K562 (cell line): Measurements from ENCODE around the gene HERC3. TPM values are rescaled to one million over a fixed set of nuclear protein-coding genes. Genes with fewer than 3 reads are reported as not detected.

Experiments used
- ATAC-seq: fragments of 200-7000 bp; cut with Tn5 transposase; 3 replicates; pipeline ENCODE4 v1.9.1; 2020; ENCODE audit warnings: moderate library complexity
- BruUV-seq: library from RNA; stranded (reverse); fragments of 400-500 nt; replicated peaks from 2 replicates; lab custom pipeline; 2021; lab: Mats Ljungman, UMichigan
- CTCF ChIA-PET: fragments of 300-600 bp; formaldehyde crosslinking; extraction: SDS; loops from one replicate; lab custom pipeline; 2021; ENCODE audit warnings: low intra/inter-chr PET ratio; lab: Yijun Ruan, JAX
- POLR2A ChIA-PET: fragments of 300-600, 350-650 bp; sonication (Branson Sonifier 250); formaldehyde crosslinking; extraction: SDS; loops from one replicate; lab custom pipeline; 2021; ENCODE audit warnings: antibody characterized with exemption, inconsistent platforms; lab: Yijun Ruan, JAX
- DNase-seq, 4 experiments: peaks; one replicate each; pipeline versions ENCODE4 v3.0.0 to v3.0.0-alpha.2; 2011 to 2018; ENCODE audit warnings: low spot score in 3 of 4, mixed read lengths in 3 of 4; ENCODE audit errors: extremely low read depth in 1 of 4
- FAIRE-seq: peaks from 2 replicates; lab custom pipeline; 2011; peaks lifted over from hg19 to GRCh38; lab: Jason Lieb, UNC
- H2AFZ ChIP-seq: 2 replicates; pipeline ENCODE4 v1.6.0; 2011; ENCODE audit warnings: low read depth, low read length, control low read depth, inconsistent platforms
- H3K27ac ChIP-seq: fragments of 200-600 bp; 3 replicates; pipeline ENCODE4 v1.8.0; 2011; ENCODE audit warnings: low read depth, mild to moderate bottlenecking, control low read depth, inconsistent platforms, low read length, moderate library complexity, mixed read lengths; ENCODE audit errors: extremely low read depth
- H3K27me3 ChIP-seq, 2 experiments: fragments of 300-600 bp in 1 of 2; 2 replicates in 1 of 2; 3 replicates in 1 of 2; pipeline versions ENCODE4 v1.6.0 to v1.8.0; 2011; ENCODE audit warnings: inconsistent platforms in 2 of 2, low read length in 2 of 2, mild to moderate bottlenecking in 1 of 2, mixed read lengths in 1 of 2, moderate library complexity in 1 of 2; ENCODE audit not compliant: control insufficient read depth in 2 of 2, insufficient read depth in 2 of 2
- H3K36me3 ChIP-seq: fragments of 300-600 bp; 3 replicates; pipeline ENCODE4 v1.8.0; 2011; ENCODE audit warnings: mild to moderate bottlenecking, low read length, inconsistent platforms; ENCODE audit not compliant: control insufficient read depth, insufficient read depth
- H3K4me1 ChIP-seq, 2 experiments: fragments of 200-600 bp in 1 of 2; replicated peaks in 1 of 2; 2 replicates in 1 of 2; 3 replicates in 1 of 2; pipeline versions ENCODE4 v1.5.1 to v1.8.0; 2011; ENCODE audit warnings: inconsistent platforms in 2 of 2, low read length in 2 of 2, mild to moderate bottlenecking in 1 of 2, mixed read lengths in 1 of 2, moderate library complexity in 1 of 2; ENCODE audit not compliant: control insufficient read depth in 2 of 2, insufficient read depth in 2 of 2
- H3K4me2 ChIP-seq: 2 replicates; pipeline ENCODE4 v1.6.1; 2011; ENCODE audit warnings: low read length, control low read depth, inconsistent platforms, mixed read lengths; ENCODE audit not compliant: insufficient read depth
- H3K4me3 ChIP-seq: fragments of 200-600 bp; sonication (generic), shearing (Covaris generic); 2 replicates; pipeline ENCODE4 v1.5.1; 2016; ENCODE audit warnings: control low read depth, inconsistent platforms
- H3K79me2 ChIP-seq: fragments of 200-600 bp; 3 replicates; pipeline ENCODE4 v1.8.0; 2011; ENCODE audit warnings: low read length, inconsistent platforms; ENCODE audit not compliant: control insufficient read depth, insufficient read depth
- H3K9ac ChIP-seq, 2 experiments: 2 replicates each; pipeline versions ENCODE4 v1.6.0 to v1.6.1; 2011; ENCODE audit warnings: low read depth in 2 of 2, low read length in 2 of 2, control low read depth in 1 of 2, inconsistent platforms in 1 of 2, mild to moderate bottlenecking in 1 of 2, mixed read lengths in 1 of 2; ENCODE audit not compliant: insufficient read depth in 1 of 2
- H3K9me1 ChIP-seq: one replicate; pipeline ENCODE4 v1.6.0; 2011; ENCODE audit warnings: inconsistent platforms, mild to moderate bottlenecking, low read length, moderate library complexity; ENCODE audit not compliant: control insufficient read depth, insufficient read depth
- H3K9me3 ChIP-seq: replicated peaks from 2 replicates; pipeline ENCODE4 v1.5.1; 2011; ENCODE audit warnings: low read depth, low read length, inconsistent platforms; ENCODE audit not compliant: control insufficient read depth, insufficient read depth
- H4K20me1 ChIP-seq: replicated peaks from 2 replicates; pipeline ENCODE4 v1.6.1; 2011; ENCODE audit warnings: low read length, inconsistent platforms, mixed read lengths; ENCODE audit not compliant: control insufficient read depth, insufficient read depth
- DACH1 ChIP-seq: fragments of 450-650 bp; IDR thresholded peaks from 2 replicates; pipeline ENCODE4 v1.6.1; 2018; ENCODE audit not compliant: partially characterized antibody
- ELF2 ChIP-seq: fragments of 250-450 bp; sonication (Bioruptor Pico); IDR thresholded peaks from 2 replicates; pipeline ENCODE4 v1.5.0; 2021; ENCODE audit warnings: mild to moderate bottlenecking
- ETS2 ChIP-seq: IDR thresholded peaks from 2 replicates; pipeline ENCODE4 v1.6.1; 2016; ENCODE audit warnings: borderline replicate concordance, missing genetic modification characterization, mild to moderate bottlenecking, moderate library complexity, missing compliant biosample characterization; ENCODE audit not compliant: poor library complexity, severe bottlenecking
- GTF3C2 ChIP-seq: IDR thresholded peaks from 3 replicates; pipeline ENCODE4 v1.6.1; 2011; ENCODE audit warnings: borderline replicate concordance, mild to moderate bottlenecking, moderate library complexity; ENCODE audit not compliant: insufficient read length; ENCODE audit errors: extremely low read depth
- PHF21A ChIP-seq: fragments of 450-650 bp; IDR thresholded peaks from 2 replicates; pipeline ENCODE4 v1.6.1; 2017; ENCODE audit warnings: low read depth, borderline replicate concordance
- RFX5 ChIP-seq: IDR thresholded peaks from 2 replicates; pipeline ENCODE4 v1.6.1; 2011; ENCODE audit warnings: low read depth, mild to moderate bottlenecking, improper control_type of control experiment, low read length
- SNIP1 ChIP-seq: fragments of 450-650 bp; IDR thresholded peaks from 2 replicates; pipeline ENCODE4 v1.7.1; 2017; ENCODE audit warnings: low read depth, mild to moderate bottlenecking
- SREBF2 ChIP-seq: sonication (generic); formaldehyde crosslinking; IDR thresholded peaks from 2 replicates; pipeline ENCODE4 v1.4.0; 2020; ENCODE audit warnings: mild to moderate bottlenecking, missing genetic modification reagents
- ZBTB9 ChIP-seq: fragments of 450-650 bp; formaldehyde crosslinking; IDR thresholded peaks from 2 replicates; pipeline ENCODE4 v1.4.0; 2020; ENCODE audit warnings: mild to moderate bottlenecking, moderate library complexity
- ZNF280B ChIP-seq: fragments of 250-450 bp; sonication (Bioruptor Pico); IDR thresholded peaks from 2 replicates; pipeline ENCODE4 v1.5.1; 2021; ENCODE audit warnings: mild to moderate bottlenecking
- ZNF436 ChIP-seq: fragments of 250-450, 450-650 bp; sonication (Bioruptor Pico); formaldehyde crosslinking; IDR thresholded peaks from 2 replicates; pipeline ENCODE4 v1.7.0; 2020; ENCODE audit warnings: mild to moderate bottlenecking
- WGBS: fragments of 100-300 bp; shearing (Covaris generic); methylation state at CpG from one replicate; pipeline ENCODE4 v1.1.6; 2016; ENCODE audit warnings: low coverage, mixed read lengths; ENCODE audit not compliant: insufficient coverage; ENCODE audit errors: missing lambda C conversion rate; 5-methylcytosine and 5-hydroxymethylcytosine counted together
- in situ Hi-C: fragments of 300-500 bp; cut with MboI; formaldehyde crosslinking; loops from 4 replicates; pipeline ENCODE4 v1.15.0; 2018; ENCODE audit warnings: inconsistent platforms, mixed read lengths
- intact Hi-C: fragments of 100-400 bp; cut with micrococcal nuclease; formaldehyde crosslinking; loops from 2 replicates; pipeline ENCODE4 v1.14.2; 2022
- polyA plus RNA-seq, 8 experiments: library from polyadenylated mRNA; depleted of rRNA in 4 of 8; stranded (reverse) in 5 of 8; unstranded in 3 of 8; fragments of >200 nt; fragmentation: Nextera tagmentation in 2 of 8; fragmentation: Illumina TruSeq in 1 of 8; extraction: Ambion mirVana in 2 of 8; extraction: Trizol in 1 of 8; gene quantifications; 2 replicates each; pipeline versions ENCODE4 v1.2.1 to v1.2.3, GENCODE V29; 2011 to 2014; ENCODE audit warnings: inconsistent platforms in 1 of 8, missing spikeins in 1 of 8
- total RNA-seq, 7 experiments: library from RNA; depleted of rRNA in 6 of 7; stranded (reverse); fragments of >200 nt in 6 of 7; fragmentation: Illumina TruSeq in 2 of 7; extraction: Trizol in 2 of 7; gene quantifications; 2 replicates each; pipeline versions ENCODE4 v1.2.1 to v1.2.3, GENCODE V29; 2011 to 2021; ENCODE audit warnings: low replicate concordance in 1 of 7

The HERC3 gene
- total and polyA plus RNA-seq, 9 of the 15 experiments (the other 6 are each of a cell fraction or from before 2014, with no cell fraction given) = 1.8 to 13.1 (median 7.6) TPM

GRCh38 chr4:88584471-88584900, 7.8 kb upstream of the HERC3 start:
- Histone ChIP-seq H3K9ac (no peak overlapping the region), H3K27ac (no peak overlapping the region), H3K9me3 (no peaks in the 10 kb centered on the region), H2AFZ (no peak overlapping the region), H3K4me2 (no peak overlapping the region), H3K4me3 (no peak overlapping the region), H3K9me1 (no peaks in the 10 kb centered on the region), H3K27me3 (peaks cover 0 to 2% of the 10 kb centered on the region in 2 experiments; a peak in 1 of 5 replicates), H3K79me2 (no peaks in the 10 kb centered on the region), H3K4me1 (no peaks in the 10 kb centered on the region), H3K36me3 (no peaks in the 10 kb centered on the region), H4K20me1 (no peaks in the 10 kb centered on the region)
- ATAC-seq (no peak), FAIRE-seq (no peak), DNase-seq (no peak)
- in situ Hi-C loops = no loop called here
- intact Hi-C loops = no loop called here
- CTCF ChIA-PET = no interaction called here
- 0% methylated on average over 2 of the region's 2 CpGs for WGBS
- POLR2A ChIA-PET = no interaction called here
- BruUV-seq = no TSS peak
- TF ChIP-seq RFX5 (no peak), SREBF2 (CRISPR knock-in tag) (no peak), ZBTB9 (CRISPR knock-in tag) (no peak), ZNF436 (no peak), GTF3C2 (no peak), ELF2 (CRISPR knock-in tag) (no peak), ETS2 (no peak), PHF21A (no peak), ZNF280B (CRISPR knock-in tag) (no peak), SNIP1 (no peak), DACH1 (no peak)
